GM18505 (cell line): Measurements from ENCODE around the gene DLST.

Source experiments
- ATAC-seq: cut with Tn5 transposase; IDR thresholded peaks from one replicate; pipeline ENCODE4 v1.9.1; 2021; ENCODE audit not compliant: unreplicated experiment
- POLR2A ChIP-seq: IDR thresholded peaks from 4 replicates; pipeline ENCODE4 v1.6.1; 2011; ENCODE audit warnings: borderline replicate concordance; ENCODE audit not compliant: insufficient read depth, insufficient read length; ENCODE audit errors: extremely low read depth

DLST gene

DNA sequence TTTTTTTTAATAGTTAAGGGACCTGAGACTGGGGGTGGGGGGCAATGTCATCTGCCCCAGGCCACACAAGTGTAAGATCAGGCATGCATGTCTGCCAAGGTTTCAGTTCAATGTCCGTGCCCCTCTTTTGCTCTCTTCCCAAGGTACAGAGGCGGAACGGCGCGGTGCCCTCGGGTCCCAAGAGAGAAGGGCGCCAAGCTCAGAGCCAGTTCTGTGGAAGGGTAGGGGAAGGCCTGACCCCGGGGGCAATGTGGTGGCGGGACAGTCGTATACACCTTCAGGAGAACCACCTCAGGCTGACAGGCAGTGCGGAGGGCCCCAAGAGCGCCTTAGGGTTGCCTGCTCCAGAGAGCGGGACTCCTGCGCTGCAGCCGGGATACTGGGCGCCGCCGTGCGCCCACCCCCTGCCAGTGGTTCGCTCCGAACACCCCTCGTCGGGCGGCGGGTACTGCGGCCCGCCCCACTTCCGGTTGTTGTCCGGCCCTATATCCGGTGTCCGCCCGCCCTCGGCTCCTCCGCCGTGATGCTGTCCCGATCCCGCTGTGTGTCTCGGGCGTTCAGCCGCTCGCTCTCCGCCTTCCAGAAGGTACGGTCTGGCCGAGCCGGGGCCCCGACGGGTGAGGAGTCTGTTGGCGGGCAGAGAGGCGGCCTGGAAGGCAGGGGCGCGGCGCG, at the start of gene DLST:
Gene DLST (plus strand): TSS at position 486 of the 672 bp plus-strand sequence. CDS start 38 bp downstream, at position 524.
- ATAC-seq = peak; percentile 91
- TF ChIP-seq POLR2A = peak; percentile 93

DNA sequence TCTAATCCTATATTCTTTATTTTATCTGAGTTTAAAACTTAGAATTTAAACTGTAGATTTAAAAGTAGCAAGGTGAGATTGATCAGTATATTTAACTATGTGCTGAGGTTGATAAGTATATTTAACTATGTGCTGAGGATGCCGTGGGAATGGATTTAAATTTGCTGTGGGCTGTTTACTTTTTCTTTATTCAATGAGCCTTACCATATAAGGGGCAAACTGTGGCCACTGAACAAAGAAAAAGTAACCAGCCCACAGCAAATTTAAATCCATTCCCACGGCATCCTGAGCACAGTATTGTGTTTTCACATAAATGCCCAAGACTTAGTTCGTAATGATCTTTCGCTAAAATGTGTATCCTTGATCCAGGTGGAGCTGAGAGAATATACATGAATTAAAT, 48.9 kb upstream of the DLST start:
- ATAC-seq = no peak
- no peak for TF ChIP-seq POLR2A

DNA sequence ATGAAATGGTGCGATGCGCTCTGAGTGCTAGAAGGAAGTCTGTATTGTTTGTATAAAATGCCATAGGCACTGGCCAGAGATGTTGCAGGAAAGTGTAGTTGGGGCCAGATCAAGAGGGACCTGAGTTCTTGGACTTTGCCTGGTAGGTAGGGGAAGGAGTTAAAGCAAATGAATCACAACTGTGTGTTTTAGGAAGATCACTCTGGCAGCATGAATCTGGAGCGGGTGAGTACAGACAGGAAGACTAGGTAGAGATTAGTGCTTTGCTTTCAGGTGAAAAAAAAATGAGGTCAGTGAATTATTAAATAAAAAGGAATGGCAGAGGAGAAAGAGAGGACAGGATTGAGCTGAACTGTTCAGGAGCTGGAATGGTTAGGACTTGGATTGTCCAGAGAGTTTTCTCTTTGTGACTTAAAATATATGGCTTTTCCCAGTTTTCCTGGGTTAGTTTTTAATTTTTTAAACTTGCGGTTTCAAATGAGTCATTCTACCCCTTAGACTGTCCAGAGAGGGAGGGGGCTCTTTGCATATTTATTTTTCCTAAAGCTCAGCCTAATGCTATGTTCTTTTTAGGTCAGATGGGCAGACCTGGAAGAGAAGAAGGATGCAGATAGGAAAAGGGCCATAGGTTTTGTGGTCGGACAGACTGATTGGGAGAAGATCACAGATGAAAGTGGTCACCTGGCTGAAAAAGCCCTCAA, 46.9 kb upstream of the DLST start:
- no peak for ATAC-seq
- TF ChIP-seq POLR2A = no peak

DNA sequence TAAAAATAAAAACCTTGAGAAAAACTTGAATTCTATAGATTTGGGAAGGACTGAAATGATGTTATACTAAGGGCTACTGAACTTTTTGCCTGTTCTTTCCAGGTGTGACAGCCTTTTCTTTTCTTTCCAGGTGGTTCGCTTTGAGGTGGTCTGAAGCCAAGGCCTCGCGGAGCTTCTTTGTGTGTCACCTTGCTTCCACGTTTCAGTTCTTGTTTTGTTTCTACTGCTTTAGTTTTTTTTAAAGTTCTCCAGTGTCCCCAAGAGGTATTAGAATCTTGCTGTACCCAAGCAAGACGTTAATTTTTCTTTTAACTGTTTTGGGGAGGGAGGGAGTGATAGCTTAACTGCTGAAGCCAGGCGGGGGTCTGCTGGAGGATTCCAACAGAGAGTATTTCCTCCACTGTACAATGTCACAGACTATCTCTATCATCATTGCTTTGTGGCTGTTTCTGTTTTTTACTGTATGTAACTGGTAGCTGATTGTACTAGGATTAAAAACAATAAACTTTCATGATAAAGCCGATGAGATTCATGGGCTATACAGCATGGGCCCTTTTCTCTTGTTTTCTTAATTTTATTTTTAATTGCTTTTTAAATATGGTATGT, 46.0 kb upstream of the DLST start:
- no peak for TF ChIP-seq POLR2A
- ATAC-seq = no peak

DNA sequence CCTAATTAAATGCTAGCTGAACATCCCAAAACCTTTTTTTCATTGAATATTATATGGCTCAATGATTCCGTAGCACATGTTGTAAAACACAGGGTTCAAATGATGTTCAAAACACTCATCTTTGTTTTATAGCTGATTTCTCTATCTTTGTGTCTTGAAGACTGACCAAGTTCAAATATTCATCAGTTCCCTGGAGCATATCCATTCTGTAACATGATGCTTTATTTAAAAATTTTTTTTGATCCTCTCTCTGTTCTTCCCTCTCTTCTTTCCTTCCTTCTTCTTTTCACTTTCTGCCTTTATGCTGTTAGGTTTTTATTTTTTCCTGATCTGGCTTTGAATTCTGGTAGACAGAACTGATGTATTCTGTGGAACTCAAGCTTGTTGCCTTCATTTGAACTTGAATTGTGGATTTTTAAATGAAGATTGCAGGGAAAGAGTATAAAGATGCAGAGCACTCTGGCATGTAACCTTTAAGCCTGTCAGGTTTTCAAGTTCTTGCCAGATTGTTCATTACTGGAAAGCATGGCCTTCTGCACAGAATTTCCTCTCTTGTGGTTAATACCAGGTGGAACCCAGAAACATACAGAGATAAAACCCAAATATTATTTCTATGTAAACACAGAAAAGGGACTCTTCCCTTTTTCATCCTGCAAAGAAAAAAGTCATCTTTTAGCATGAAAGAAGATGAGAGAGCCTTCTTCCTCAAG, 45.3 kb upstream of the DLST start:
- no peak for ATAC-seq
- no peak for TF ChIP-seq POLR2A

GRCh38 chr14:74838166-74838565, 43.5 kb upstream of the DLST start:
- ATAC-seq = no peak
- TF ChIP-seq POLR2A = no peak

DNA sequence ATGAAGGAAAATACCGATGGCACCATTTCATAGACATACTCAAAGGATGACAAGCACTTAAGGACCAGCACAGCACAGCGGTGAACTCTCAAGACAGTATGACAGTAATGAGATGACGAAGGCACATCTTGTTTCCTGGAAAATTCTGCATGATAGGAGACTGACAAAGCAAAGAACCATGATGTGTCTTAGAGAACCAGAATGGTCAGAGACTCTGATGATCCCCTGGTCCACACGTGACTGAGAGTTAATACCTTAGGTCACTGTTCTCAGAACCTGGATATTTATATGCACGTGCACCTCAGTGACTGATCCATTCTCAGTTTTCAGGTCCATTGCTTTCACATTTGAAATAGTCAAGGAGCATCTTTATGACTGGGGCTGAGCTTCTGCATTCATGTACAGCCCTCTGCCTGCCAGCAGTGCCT, 41.1 kb upstream of the DLST start:
- ATAC-seq = no peak
- TF ChIP-seq POLR2A = no peak

GRCh38 chr14:74841230-74842207, 40.2 kb upstream of the DLST start:
- no peak for TF ChIP-seq POLR2A
- ATAC-seq = peak; percentile 80

DNA sequence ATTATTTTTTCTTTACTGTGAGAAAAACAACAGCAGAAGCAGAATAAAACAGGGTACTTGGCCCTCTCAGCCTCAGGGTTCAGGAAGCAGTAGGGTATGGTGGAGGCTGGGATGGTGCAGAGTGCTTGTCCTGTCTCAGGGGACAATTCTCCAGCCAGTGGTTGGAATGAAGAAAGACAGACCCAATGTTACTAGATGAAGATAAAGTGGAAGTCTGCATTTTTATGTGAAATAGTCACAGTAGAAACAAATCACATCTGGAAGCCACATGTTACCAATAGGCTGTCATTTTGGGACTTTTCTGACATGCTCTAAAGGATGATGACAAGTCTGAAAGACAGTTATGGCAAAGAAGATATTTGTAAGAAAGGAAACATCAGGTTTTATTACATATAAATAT, 38.1 kb upstream of the DLST start:
- TF ChIP-seq POLR2A = no peak

GRCh38 chr14:74846168-74846567, 35.5 kb upstream of the DLST start:
- TF ChIP-seq POLR2A = no peak
- no peak for ATAC-seq

More for the DNA sequence above, 38.1 kb upstream of the DLST start:
- ATAC-seq = no peak

- TF ChIP-seq POLR2A = no peak
- ATAC-seq = no peak
These were observed 34.6 kb upstream of the DLST start for GRCh38 chr14:74846968-74847665.

DNA sequence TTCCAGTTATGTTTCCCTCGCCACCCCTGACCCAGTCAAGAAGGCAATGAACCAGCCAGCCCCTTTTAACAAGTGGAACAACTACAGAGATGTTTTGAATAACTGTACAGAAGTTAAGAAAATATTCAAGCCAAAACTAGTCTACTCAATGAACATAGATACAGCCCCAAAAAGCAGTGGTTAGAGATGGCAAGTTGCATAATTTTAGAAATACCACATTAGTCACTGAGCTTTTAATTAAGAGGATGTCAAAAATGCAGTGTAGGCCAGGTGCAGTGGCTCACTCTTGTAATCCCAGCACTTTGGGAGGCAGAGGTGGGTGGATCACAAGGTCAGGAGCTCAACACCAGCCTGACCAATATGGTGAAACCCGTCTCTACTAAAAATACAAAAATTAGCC, 32.9 kb upstream of the DLST start:
- ATAC-seq = no peak
- no peak for TF ChIP-seq POLR2A
